Fibroblast of mammary gland (primary cell): ENCODE measurements around the gene OBSCN.

Source experiments
- DNase-seq: peaks from one replicate; pipeline ENCODE4 v3.0.0-alpha.2; 2010; ENCODE audit warnings: low read depth
- H3K4me3 ChIP-seq: 2 replicates; pipeline ENCODE4 v1.5.1; 2011; ENCODE audit warnings: low read depth, mild to moderate bottlenecking, low read length, moderate library complexity; ENCODE audit not compliant: control insufficient read depth
- TF ChIP-seq, protein P1 (sequence below): conservative IDR thresholded peaks from 2 replicates; pipeline ENCODE4 v1.5.1; 2011; ENCODE audit warnings: low read depth, low read length, inconsistent platforms; ENCODE audit not compliant: control insufficient read depth, insufficient read depth

Gene OBSCN

DNA sequence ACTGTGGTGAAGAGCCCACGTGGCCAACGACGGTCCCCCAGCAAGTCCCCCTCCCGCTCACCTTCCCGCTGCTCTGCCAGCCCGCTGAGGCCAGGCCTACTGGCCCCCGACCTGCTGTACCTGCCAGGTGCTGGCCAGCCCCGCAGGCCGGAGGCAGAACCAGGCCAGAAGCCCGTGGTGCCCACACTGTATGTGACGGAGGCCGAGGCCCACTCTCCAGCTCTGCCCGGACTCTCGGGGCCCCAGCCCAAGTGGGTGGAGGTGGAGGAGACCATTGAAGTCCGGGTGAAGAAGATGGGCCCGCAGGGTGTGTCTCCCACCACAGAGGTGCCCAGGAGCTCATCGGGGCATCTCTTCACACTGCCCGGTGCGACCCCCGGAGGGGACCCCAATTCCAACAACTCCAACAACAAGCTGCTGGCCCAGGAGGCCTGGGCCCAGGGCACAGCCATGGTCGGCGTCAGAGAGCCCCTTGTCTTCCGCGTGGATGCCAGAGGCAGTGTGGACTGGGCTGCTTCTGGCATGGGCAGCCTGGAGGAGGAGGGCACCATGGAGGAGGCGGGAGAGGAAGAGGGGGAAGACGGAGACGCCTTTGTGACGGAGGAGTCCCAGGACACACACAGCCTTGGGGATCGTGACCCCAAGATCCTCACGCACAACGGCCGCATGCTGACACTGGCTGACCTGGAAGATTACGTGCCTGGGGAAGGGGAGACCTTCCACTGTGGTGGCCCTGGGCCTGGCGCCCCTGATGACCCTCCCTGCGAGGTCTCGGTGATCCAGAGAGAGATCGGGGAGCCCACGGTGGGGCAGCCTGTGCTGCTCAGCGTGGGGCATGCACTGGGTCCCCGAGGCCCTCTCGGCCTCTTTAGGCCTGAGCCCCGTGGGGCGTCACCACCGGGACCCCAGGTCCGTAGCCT, 152.0 kb downstream of the OBSCN start:
- TF ChIP-seq, protein P1, sequence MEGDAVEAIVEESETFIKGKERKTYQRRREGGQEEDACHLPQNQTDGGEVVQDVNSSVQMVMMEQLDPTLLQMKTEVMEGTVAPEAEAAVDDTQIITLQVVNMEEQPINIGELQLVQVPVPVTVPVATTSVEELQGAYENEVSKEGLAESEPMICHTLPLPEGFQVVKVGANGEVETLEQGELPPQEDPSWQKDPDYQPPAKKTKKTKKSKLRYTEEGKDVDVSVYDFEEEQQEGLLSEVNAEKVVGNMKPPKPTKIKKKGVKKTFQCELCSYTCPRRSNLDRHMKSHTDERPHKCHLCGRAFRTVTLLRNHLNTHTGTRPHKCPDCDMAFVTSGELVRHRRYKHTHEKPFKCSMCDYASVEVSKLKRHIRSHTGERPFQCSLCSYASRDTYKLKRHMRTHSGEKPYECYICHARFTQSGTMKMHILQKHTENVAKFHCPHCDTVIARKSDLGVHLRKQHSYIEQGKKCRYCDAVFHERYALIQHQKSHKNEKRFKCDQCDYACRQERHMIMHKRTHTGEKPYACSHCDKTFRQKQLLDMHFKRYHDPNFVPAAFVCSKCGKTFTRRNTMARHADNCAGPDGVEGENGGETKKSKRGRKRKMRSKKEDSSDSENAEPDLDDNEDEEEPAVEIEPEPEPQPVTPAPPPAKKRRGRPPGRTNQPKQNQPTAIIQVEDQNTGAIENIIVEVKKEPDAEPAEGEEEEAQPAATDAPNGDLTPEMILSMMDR = no peak
- DNase-seq = no peak
- no peak overlapping the region for H3K4me3 ChIP-seq

DNA sequence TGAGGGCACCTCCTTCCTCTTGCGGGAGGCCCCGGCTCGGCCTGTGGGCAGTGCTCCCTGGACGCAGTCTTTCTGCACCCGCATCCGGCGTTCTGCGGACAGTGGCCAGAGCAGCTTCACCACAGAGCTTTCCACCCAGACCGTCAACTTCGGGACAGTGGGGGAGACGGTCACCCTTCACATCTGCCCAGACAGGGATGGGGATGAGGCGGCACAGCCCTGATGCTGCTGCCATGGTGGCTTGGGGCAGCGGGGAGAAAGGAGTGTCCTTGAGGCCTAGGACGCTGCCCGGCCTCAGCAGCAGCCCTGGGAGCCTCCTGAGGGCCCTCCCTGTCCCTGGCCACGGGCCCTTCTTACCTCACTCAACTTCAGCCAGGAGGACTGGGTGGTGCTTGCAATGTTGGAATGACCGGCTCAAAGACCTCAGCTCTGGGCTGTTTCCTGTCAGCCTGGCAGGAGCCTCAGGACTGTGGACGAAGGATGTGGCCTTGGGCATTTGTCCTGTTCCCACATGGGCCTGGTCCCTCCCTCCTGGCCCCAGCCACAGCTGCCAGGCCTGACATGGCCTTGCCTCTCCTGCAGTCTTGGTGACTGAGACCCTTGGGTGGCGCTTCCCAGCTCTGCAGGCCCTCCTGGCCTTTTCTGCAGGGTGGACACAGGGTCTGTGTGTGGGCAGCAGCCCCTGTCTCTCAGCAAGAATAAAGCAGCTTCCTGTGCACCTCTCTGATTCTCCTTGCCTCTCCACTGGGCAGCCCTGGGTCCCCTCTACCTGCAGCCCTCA, 152.9 kb downstream of the OBSCN start:
- TF ChIP-seq, protein P1 = no peak
- DNase-seq = no peak
- H3K4me3 ChIP-seq = no peak overlapping the region

DNA sequence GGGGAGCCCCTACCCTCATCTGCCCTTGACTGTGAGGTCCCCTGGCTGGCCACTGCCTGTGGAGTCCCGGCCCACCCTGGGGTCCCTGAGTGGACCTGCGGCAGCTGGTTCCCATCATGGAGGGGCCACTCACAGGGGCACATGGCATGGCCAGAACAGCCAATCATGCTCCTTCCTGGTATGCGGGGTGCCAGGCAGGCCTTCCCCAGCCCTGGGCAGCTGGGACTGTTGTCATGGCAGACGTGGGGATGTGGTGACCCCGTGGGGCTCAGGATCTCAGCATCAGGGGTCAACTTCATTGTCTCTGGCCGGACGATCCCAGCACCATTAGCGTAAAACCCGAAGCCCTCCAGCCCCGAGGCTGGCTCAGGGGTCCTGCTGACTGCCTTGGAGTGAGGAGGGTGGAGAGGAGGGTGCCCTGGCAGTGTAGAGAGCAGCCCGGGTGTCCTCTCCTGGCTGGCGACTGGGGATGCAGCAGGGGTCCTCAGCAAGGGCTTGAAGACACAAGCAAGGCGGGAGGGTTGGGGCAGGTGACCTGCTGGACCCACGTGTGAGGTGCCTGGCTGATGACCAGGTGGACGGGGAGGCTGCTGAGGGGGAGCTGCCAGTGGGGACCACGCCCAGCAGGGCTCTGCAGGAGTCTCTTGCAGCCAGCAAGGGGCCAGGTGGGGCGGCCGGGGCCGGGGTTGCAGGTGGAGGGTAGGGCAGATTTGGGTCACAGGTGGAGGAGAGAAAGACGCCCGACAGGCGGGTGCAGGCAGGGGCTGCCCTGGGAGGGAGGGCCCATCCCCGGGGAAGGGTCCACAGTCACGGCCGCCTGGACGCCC, 153.7 kb downstream of the OBSCN start:
- no peak for DNase-seq
- no peak overlapping the region for H3K4me3 ChIP-seq

DNA sequence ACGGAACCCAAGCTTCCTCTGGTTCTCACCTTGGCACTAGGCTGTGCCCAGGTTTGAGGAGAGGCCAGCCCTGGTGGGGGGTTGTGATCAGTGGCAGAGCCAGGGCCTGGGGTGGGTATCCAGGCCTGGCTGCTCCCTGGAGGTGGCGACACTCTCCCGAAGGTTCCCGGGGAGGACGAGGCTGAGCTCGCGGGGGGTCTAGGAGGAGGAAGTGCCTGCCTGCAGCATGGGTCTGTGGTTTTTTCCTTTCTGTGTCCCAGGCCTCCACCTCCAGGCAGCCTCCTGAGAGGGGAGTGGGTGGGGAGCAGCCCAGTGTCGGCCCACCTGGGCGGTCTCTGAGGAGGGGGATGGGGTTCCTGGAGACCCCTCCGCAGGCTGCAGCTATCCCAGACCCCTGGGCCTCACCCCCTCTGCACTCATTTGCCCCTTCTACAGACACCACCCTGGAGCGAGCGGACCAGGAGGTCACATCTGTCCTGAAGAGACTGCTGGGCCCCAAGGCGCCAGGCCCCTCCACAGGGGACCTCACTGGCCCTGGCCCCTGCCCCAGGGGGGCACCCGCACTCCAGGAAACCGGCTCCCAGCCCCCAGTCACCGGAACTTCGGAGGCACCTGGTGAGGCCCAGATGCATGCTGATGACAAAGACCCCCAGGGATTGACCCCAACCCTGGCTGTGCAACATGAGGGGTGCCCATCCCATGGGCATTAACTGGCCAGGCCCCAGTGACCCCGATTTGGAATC, 154.5 kb downstream of the OBSCN start:
- TF ChIP-seq, protein P1 = no peak
- H3K4me3 ChIP-seq = no peak overlapping the region
- no peak for DNase-seq

More for the DNA sequence above, 153.7 kb downstream of the OBSCN start:
- TF ChIP-seq, protein P1 = no peak

DNA sequence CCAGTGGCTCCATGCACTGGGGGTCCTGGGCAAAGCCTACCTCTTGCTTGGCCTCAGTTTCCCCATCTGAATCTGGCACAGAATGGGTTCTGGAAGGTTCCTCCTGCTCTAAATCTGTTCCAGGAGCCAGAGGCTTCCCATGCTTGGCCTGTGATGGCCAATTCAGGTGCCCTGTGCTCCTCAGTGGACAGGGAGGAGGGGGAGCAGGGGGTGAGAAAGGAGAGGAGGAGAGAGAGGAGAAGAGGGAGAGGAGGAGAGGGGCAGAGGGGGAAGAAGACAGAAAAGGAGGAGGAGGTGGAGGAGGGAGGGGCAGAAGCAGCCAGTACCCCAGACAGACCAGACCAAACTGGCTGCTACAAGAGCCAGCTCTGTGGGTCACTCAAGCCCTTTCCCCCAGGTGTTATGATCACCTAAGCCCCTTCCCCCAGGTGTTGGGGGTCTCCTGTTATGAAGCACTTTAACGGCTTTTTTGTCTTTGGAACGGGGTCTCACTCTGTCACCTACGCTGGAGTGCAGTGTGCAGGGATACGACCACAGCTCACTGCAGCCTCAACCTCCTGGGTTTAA, 155.1 kb downstream of the OBSCN start:
- TF ChIP-seq, protein P1 = no peak
- no peak for DNase-seq
- no peak overlapping the region for H3K4me3 ChIP-seq
